HEK293 (cell line): ENCODE measurements around the gene PACS1.

Experiments
- ZNF423 ChIP-seq: fragments of 450-650 bp; formaldehyde crosslinking; IDR thresholded peaks from 2 replicates; pipeline ENCODE4 v1.5.1; 2016; ENCODE audit warnings: missing biosample characterization, missing genetic modification characterization
- ZNF555 ChIP-seq: fragments of 450-650 bp; formaldehyde crosslinking; conservative IDR thresholded peaks from 2 replicates; pipeline ENCODE4 v1.5.1; 2017; ENCODE audit warnings: missing biosample characterization, mild to moderate bottlenecking, missing genetic modification characterization, inconsistent platforms
- ZNF776 ChIP-seq: fragments of 450-650 bp; formaldehyde crosslinking; IDR thresholded peaks from 2 replicates; pipeline ENCODE4 v1.5.0; 2017; ENCODE audit warnings: missing biosample characterization, missing genetic modification characterization, borderline replicate concordance
- TF ChIP-seq, protein P1 (sequence below): fragments of 450-650 bp; formaldehyde crosslinking; IDR thresholded peaks from 2 replicates; pipeline ENCODE4; 2016; ENCODE audit warnings: missing biosample characterization, missing genetic modification characterization
- TF ChIP-seq, protein P2 (sequence below): fragments of 450-650 bp; formaldehyde crosslinking; IDR thresholded peaks from 2 replicates; pipeline ENCODE4 v1.5.1; 2016; ENCODE audit warnings: missing biosample characterization, missing genetic modification characterization
- TF ChIP-seq, protein P3 (sequence below): fragments of 450-650 bp; formaldehyde crosslinking; IDR thresholded peaks from 2 replicates; pipeline ENCODE4 v1.5.1; 2016; ENCODE audit warnings: missing biosample characterization, missing genetic modification characterization
- TF ChIP-seq, protein P4 (sequence below): fragments of 450-650 bp; formaldehyde crosslinking; IDR thresholded peaks from 2 replicates; pipeline ENCODE4 v1.5.1; 2016; ENCODE audit warnings: missing biosample characterization, missing genetic modification characterization, low read depth

DNA sequence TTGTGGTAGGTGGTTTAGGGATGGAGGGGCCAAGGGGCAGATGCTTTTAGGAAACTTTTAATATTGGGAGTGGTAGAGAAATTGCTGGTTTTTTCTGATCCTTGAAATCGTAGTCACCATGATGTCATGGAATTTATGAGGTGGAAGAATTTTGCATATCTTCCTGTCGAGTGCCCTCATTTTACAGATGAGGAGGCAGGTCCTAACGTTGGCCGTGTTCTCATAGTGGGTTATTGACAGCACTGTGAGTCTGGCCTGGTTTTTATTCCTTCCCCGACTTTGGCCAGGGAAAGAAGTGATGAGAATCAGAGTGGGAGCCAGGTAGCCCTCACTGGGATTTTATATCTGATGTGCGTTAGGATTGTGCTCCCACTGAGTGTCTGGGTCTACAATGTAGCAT is 8.8 kb upstream of the PACS1 start:
- TF ChIP-seq, protein P1, sequence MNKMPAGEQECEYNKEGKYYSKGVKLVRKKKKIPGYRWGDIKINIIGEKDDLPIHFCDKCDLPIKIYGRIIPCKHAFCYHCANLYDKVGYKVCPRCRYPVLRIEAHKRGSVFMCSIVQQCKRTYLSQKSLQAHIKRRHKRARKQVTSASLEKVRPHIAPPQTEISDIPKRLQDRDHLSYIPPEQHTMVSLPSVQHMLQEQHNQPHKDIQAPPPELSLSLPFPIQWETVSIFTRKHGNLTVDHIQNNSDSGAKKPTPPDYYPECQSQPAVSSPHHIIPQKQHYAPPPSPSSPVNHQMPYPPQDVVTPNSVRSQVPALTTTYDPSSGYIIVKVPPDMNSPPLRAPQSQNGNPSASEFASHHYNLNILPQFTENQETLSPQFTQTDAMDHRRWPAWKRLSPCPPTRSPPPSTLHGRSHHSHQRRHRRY (tag by site-specific recombination), result no peak
- TF ChIP-seq, protein P2, sequence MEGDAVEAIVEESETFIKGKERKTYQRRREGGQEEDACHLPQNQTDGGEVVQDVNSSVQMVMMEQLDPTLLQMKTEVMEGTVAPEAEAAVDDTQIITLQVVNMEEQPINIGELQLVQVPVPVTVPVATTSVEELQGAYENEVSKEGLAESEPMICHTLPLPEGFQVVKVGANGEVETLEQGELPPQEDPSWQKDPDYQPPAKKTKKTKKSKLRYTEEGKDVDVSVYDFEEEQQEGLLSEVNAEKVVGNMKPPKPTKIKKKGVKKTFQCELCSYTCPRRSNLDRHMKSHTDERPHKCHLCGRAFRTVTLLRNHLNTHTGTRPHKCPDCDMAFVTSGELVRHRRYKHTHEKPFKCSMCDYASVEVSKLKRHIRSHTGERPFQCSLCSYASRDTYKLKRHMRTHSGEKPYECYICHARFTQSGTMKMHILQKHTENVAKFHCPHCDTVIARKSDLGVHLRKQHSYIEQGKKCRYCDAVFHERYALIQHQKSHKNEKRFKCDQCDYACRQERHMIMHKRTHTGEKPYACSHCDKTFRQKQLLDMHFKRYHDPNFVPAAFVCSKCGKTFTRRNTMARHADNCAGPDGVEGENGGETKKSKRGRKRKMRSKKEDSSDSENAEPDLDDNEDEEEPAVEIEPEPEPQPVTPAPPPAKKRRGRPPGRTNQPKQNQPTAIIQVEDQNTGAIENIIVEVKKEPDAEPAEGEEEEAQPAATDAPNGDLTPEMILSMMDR (tag by site-specific recombination), result no peak
- TF ChIP-seq ZNF423 (tag by site-specific recombination) (no peak), ZNF555 (tag by site-specific recombination) (no peak), ZNF776 (no peak)
- TF ChIP-seq, protein P3, sequence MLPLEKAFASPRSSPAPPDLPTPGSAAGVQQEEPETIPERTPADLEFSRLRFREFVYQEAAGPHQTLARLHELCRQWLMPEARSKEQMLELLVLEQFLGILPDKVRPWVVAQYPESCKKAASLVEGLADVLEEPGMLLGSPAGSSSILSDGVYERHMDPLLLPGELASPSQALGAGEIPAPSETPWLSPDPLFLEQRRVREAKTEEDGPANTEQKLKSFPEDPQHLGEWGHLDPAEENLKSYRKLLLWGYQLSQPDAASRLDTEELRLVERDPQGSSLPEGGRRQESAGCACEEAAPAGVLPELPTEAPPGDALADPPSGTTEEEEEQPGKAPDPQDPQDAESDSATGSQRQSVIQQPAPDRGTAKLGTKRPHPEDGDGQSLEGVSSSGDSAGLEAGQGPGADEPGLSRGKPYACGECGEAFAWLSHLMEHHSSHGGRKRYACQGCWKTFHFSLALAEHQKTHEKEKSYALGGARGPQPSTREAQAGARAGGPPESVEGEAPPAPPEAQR (tag by site-specific recombination), result no peak
- TF ChIP-seq, protein P4, sequence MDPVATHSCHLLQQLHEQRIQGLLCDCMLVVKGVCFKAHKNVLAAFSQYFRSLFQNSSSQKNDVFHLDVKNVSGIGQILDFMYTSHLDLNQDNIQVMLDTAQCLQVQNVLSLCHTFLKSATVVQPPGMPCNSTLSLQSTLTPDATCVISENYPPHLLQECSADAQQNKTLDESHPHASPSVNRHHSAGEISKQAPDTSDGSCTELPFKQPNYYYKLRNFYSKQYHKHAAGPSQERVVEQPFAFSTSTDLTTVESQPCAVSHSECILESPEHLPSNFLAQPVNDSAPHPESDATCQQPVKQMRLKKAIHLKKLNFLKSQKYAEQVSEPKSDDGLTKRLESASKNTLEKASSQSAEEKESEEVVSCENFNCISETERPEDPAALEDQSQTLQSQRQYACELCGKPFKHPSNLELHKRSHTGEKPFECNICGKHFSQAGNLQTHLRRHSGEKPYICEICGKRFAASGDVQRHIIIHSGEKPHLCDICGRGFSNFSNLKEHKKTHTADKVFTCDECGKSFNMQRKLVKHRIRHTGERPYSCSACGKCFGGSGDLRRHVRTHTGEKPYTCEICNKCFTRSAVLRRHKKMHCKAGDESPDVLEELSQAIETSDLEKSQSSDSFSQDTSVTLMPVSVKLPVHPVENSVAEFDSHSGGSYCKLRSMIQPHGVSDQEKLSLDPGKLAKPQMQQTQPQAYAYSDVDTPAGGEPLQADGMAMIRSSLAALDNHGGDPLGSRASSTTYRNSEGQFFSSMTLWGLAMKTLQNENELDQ (tag by site-specific recombination), result no peak
